Stimulated activated CD4-positive, alpha-beta T cell treated with anti-CD3 and anti-CD28 coated beads, Interleukin-15, amount 100 ng/mL, for 24 hours (primary cell): ENCODE data around the gene GSTA2.
"Not testable (repeated sequence)": the region's sequence is repeated elsewhere in the genome, so short reads cannot be mapped to it uniquely, and the experiment has no call there.

Source experiments
- DNase-seq: peaks from one replicate; pipeline ENCODE4 v3.0.0-alpha.2; 2020

Gene GSTA2

DNA sequence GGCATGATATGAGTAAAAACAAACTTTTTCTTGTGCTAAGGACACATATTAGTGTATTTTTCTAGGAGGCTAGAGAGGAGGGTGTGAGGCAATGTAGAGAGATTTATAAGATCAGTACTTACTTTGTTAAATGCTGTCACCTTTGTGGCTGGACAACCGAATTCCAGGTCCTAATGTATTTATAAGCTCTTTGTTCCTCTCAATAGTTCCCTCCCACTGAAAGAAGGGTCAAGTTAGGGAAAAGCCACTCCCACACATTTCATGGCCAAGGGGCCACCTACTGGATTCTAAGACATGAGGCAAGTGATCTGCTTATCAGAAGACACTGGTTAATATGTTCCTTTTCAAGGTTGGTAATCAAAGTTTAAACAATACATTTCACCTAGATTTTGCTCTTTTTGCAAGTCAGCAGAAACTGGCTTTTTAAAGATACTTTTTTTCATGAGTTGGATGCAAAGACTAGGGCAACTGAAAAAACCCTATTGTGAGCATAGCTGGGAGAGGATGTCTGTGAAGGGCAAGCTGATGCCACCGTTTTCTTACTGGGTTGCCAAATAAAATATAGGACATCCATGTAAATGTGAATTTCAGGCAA lies at the start of gene GSTA2:
GSTA2 (minus strand) TSS at position 154 of the 595 bp plus-strand sequence. CDS start 5,528 bp downstream, outside the sequence.
- not testable (repeated sequence) for DNase-seq

DNA sequence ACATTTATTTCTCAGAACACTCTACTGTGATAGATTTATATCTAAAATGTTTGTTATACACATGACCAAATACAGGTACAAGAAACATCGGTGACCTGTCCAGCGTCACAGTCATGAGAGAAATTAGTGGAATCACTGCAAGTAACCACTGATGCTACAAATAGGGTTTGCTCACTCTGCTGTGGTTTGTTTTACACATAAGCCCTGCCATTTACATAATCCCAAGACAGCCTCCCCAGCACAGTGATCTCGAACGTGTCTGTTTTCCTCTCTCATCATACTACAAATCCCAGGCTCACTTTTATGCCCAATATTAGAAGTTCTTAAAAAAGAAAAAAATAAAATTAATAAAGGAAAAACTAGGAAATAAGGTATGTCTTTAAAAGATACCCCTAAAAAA lies 46.5 kb upstream of the GSTA2 start:
- not testable (repeated sequence) for DNase-seq

DNA sequence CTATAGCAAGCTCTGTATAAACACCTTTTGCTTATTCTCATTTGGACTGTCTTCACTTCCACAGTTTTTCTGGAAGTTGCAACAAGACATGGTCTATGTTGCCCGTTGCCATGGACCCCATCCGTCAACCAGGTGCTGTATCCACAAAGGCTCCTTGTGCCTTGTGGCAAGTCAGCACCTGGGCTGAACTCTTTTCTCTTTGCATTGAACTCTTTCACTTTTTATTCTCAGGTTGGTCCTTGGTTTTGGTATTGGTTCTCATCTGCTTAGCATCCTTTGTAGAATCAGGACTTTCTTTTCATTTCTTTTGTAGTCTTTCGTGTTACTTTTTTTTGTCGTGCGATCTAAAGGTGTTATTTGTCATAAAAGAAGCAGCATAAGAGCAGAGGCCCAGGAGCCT lies 45.4 kb upstream of the GSTA2 start:
- DNase-seq: no peak

DNA sequence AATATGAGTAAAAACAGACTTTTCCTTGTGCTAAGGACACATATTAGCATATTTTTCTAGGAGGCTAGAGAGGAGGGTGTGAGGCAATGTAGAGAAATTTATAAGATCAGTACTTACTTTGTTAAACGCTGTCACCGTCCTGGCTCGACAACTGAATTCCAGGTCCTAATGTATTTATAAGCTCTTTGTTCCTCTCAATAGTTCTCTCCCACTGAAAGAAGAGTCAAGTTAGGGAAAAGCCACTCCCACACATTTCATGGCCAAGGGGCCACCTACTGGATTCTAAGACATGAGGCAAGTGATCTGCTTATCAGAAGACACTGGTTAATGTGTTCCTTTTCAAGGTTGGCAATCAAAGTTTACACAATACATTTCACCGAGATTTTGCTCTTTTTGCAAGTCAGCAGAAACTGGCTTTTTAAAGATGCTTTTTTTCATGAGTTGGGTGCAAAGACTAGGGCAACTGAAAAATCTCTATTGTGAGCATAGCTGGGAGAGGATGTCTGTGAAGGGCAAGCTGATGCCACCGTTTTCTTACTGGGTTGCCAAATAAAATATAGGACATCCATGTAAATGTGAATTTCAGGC lies 40.5 kb upstream of the GSTA2 start, which contains the start of gene GSTA1:
GSTA1 (minus strand) TSS at position 149 of the 588 bp plus-strand sequence. CDS start 4,549 bp downstream, outside the sequence.
- DNase-seq: not testable (repeated sequence)

DNA sequence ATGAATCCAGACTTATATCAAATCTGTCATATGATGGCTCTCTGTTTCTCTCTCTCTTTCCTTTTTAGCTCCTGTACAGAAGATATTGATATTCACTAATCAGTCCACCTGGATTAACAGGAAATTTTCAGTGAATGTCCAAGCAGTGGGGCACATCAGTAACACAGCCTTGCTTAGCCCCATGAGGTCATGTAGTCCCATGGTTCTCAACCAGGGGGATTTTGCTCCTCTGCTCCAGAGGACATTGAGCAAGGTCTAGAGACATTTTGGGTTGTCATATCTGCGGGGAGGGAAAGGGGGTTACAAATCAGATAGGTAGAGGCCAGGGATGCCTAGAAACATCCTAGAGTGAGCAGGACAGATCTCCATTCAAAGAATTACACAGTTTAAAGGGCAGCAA lies 39.5 kb upstream of the GSTA2 start:
- DNase-seq: no peak

DNA sequence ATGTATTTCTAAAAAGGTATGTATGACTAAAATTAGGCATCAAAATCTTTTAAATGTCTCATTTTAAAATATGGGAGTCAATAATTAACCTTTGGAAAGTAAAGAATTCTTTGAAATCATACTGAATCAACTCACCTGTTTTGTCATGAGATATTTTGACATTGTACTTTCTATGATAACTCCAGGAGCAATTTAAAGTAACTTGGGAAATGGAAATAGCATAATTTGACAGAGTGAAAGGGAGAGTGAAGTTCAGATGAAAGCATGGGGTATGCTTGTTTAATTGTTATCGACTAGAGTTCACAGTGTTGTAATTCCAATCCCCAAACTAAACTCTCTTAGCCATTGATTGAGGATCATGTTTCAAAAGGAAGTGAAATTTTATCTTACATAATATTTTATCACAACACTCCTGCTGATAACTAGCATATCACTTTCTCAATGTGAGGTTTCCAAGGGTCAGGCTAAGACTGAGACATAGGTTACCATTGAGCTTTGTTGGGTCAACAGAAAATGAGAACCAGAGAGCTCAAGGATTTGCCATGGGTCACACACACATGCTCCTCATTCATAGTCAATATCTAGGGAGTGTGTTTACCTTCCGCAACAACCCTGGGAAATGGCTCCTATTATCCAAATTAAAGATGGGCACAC lies 38.0 kb upstream of the GSTA2 start:
- DNase-seq: no peak

DNA sequence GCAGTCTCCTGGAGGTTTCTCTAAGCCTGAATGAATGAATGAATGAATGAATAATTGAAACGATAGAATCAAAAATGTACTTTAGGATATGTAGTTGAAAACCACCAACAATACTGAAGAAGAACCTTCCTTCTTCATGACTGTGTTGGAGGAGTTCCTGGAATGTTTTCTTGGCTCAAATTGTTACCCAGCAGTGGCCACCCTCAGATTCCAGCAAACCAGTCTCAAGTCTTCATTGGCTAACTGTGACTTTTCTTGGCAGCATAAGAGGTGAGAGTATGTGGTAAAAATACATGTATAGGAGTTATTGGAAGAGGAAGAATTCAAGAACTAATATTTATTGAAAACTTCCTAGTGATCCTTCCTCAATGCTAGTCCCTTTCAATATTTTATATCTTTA lies 36.0 kb upstream of the GSTA2 start:
- DNase-seq: not testable (repeated sequence)

DNA sequence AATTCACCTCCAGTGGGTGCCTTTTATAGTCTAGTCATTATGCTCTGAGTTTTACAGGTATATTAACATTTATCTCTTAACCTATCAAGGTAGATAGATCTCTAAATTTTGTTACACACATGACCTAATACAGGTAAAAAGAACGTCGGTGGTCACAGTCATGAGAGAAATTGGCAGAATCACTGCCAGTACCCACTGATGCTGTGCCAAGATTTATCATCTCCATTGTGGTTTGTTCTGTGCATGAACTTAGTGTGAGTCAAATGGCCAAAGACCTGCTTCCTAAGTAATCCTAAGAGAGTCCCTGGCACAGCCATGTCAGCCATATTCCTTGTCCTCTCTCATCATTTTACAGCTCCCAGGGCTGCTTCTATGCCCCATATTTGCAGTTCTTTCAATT lies 31.1 kb upstream of the GSTA2 start:
- not testable (repeated sequence) for DNase-seq

DNA sequence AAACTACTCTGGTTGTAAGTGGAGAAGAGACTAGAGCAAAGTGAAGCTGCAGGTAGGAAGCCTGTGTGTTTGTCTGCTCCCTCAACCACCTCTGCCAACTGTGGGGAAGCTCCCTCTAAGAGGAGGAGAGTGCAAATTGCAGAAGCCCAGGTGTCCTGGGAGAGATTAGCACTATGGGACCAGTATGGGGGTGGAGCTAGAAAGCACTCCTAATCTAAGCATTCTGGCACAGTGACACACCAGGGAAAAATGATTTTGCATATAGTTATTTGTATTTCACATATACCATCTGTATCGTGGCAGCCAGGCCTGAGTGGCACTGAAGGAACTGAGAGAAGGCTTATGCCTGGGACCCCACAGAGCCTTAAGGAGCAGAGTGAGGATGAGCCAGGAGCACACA lies 27.6 kb upstream of the GSTA2 start:
- no peak for DNase-seq

DNA sequence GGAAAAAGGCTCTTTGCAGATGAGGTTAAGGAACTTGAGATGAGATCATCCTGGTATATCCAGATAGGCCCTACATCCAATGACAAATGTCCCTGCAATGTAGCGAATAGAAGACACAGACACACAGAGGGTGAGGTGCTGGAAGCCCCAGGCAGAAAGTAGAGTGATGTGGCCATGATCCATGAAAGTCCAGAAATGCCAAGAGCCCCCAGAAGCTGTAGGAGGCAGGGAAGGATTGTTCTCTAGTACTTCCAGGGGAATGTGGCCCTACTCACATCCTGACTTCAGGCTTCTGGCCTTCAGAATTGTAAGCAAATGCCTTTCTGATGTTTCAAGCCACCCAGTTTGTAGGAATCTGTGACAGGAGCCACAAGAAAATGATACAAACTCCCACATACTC lies 26.4 kb upstream of the GSTA2 start:
- not testable (repeated sequence) for DNase-seq

DNA sequence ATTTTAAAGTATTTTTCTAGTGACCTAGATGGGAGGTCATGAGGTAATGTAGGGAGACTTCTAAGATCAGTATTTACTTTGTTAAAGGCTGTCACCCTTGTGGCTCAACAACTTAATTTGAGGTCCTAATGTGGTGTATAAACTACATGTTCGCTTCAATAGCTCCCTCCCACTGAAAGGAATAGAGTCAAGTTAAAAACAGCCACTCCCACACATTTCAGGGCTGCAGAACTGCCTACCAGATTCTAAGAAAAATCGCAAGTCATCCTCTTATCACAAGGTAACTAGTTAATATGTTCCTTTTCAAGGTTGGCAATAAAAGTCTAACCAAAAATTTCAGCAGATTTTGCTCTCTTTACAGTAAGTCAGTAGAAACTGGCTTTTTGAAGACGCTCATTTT lies 25.2 kb upstream of the GSTA2 start:
- no peak for DNase-seq

DNA sequence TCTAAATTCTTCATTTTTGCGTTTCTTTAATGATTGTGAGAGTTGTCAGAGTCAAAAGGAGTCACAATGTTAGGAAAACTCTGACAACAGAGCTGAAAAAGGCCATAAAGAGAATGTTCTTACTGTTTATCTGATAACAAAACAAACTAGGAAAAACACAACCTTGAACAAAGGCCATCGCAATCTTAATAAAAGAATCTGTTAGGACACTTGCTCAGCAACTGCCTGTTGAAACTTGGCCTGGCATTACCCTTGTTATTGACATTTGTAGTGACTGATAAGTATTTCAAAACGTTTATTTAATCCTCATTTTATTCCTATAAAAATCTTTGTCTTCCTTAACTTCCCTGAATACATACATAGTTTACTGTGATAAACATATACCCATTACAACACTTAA lies 24.6 kb upstream of the GSTA2 start:
- DNase-seq: no peak

DNA sequence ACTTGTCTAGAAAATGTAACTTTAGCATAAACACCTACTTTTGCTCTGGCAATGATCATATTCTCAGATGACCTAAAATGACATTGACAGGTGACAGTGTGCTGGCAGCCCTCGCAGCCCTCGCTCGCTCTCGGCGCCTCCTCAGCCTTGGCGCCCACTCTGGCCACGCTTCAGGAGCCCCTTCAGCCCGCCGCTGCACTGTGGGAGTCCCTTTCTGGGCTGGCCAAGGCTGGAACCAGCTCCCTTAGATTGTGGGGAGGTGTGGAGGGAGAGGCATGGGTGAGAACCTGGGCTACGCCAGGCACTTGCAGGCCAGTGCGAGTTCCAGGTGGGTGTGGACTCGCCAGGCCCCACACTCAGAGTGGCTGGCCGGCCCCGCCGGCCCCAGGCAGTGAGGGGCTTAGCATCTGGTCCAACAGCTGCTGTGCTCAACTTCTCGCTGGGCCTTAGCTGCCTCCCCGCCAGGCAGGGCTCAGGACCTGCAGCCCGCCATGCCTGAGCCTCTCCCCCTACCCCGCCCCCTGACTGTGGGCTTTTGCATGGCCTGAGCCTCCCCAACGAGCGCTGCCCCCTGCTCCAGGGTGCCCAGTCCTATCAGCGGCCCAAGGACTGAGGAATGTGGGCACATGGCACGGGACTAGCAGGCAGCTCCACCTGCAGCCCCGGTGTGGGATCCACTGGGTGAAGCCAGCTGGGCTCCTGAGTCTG lies 23.1 kb upstream of the GSTA2 start:
- DNase-seq: no peak

DNA sequence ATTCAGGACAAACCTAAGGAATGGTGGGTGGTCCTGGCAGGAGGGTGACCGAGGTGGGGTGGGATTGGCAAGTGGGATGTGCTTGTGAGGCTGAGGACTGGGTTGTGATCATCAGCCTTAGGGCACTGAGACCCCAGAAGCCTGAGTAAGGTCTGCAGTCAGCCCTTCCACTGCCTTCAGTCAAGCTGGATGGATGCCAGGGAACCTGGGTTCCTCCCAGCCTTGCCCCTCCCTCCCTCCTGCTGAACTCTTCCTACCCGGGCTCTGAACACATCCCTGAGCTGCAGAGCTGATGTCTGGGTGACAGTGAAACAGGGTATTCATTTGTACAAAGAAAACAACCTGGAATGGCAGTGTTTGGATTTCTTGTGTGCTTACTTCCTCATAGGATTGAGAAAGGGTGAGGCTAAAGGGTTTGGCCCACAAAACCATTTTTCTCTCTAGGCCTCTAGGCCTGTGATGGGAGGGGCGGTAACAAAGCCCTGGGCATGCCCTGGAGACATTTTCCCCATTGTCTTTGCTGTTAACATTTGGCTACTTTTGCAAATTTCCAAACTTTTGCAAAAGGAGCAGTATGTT lies 19.5 kb upstream of the GSTA2 start:
- not testable (repeated sequence) for DNase-seq

DNA sequence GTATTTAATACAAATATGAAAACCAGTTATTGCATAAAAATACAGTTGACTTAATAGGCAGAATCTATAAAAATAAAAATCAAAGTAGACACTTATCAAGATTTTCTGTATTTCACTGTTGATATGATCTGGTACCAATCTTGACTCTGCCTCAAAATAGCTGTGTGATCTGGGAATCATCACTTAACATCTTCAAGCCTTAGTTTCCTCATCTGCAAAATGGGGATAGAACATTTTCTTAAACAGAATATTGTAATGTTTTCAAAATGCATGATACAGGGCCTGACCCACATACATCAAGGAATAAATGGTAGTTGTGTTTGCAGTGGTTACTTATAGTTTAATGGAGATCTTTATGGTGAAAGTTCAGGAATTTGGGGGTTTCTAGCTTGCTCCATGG lies 18.9 kb upstream of the GSTA2 start:
- not testable (repeated sequence) for DNase-seq

DNA sequence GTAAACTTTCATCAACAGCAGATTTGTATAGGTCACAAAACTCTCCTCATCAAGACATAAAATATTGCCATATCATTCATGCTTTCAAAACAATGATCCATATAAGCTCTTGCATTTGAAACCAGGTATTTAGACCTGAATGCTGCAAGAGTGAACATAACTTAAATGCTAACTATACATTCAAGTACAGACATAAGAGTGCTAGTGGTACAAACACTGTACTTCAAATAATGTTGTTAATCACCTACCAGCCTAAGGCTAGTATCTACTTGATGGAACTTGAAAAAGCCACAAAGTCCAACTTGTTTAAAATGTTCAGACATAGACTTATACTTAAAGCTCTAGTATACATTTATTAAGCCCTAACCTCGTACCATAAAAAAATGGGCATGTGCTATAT lies 16.0 kb upstream of the GSTA2 start:
- no peak for DNase-seq

DNA sequence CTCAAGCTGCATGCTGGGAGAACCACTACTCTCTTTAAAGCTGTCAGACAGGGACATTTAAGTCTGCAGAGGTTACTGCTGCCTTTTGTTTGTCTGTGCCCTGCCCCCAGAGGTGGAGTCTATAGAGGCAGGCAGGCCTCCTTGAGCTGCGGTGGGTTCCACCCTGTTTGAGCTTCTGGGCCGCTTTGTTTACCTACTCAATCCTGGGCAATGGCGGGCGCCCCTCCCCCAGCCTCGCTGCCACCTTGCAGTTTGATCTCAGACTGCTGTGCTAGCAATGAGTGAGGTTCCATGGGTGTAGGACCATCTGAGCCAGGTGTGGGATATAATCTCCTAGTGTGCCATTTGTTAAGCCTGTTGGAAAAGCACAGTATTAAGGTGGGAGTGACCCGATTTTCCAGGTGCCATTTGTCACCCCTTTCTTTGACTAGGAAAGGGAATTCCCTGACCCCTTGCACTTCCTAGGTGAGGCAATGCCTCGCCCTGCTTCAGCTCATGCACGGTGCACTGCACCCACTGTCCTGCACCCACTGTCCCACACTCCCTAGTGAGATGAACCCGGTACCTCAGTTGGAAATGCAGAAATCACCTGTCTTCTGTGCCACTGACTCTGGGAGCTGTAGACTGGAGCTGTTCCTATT lies 13.6 kb upstream of the GSTA2 start:
- not testable (repeated sequence) for DNase-seq

DNA sequence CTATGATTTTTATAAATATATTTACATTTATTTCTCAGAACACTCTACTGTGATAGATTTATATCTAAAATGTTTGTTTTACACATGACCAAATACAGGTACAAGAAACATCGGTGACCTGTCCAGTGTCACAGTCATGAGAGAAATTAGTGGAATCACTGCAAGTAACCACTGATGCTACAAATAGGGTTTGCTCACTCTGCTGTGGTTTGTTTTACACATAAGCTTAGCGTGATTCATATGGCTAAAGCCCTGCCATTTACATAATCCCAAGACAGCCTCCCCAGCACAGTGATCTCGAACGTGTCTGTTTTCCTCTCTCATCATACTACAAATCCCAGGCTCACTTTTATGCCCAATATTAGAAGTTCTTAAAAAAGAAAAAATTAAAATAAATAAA lies 6.1 kb upstream of the GSTA2 start:
- not testable (repeated sequence) for DNase-seq

DNA sequence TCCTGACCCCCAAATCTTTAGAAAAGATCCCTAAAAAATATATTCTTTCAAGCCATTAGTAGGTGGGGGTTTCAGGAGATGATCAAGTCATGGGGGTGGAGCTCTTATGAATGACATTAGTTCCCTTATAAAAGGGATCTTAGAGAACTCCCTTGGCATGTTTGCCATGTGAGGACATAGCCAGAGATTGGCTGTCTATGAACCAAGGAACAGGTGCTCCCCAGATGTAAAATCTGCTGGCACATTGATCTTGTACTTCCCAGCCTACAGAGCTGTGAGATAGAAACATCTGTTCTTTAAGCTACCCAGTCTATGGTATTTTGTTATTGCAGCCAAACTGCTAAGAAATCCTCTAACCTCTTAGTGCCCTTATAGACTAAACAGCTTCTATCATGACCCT lies 4.4 kb upstream of the GSTA2 start:
- DNase-seq: not testable (repeated sequence)

DNA sequence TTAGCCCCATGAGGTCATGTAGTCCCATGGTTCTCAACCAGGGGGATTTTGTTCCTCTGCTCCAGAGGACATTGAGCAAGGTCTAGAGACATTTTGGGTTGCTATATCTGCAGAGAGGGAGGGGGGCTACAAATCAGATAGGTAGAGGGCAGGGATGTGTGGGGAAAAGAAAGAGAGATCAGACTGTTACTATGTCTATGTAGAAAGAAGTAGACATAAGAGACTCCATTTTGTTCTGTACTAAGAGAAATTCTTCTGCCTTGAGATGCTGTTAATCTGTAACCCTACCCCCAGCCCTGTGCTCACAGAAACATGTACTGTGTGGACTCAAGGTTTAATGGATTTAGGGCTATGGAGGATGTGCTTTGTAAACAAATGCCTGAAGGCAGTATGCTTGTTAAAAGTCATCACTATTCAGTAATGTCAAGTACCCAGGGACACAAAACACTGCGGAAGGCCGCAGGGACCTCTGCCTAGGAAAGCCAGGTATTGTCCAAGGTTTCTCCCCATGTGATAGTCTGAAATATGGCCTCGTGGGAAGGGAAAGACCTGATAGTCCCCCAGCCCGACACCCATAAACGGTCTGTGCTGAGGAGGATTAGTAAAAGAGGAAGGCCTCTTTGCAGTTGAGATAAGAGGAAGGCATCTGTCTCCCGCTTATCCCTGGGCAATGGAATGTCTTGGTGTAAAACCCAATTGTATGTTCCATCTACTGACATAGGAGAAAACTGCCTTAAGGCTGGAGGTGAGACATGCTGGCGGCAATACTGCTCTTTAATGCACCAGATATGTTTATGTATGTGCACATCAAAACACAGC lies 1.4 kb downstream of the GSTA2 start:
- not testable (repeated sequence) for DNase-seq

DNA sequence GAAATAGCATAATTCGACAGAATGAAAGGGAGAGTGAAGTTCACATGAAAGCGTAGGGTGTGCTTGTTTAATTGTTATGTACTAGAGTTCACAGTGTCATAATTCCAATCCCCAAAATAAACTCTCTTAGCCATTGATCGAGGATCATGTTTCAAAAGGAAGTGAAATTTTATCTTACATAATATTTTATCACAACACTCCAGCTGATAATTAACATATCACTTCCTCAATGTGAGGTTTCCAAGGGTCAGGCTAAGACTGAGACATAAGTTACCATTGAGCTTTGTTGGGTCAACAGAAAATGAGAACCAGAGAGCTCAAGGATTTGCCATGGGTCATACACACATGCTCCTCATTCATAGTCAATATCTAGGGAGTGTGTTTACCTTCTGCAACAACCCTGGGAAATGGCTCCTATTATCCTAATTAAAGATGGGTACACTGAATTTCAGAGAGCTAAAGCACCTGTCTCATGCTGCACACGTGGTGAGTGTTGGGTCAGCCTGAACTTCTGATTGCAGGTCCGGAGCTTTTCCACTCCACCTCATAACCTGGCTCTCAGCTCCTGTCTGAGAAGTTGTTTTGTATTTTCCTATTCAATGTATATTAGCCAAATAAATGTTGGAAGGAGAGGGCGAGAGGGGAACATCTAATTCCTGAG lies 3.0 kb downstream of the GSTA2 start:
- DNase-seq: no peak
